ENCODE results near the gene GART.
"Not testable (repeated sequence)": the region's sequence is repeated elsewhere in the genome, so short reads cannot be mapped to it uniquely, and the experiment has no call there.

GART gene

GRCh38 chr21:33541756-33542639 is at the start of gene GART:
GART (minus strand) TSS chr21:33542117; CDS start chr21:33539315, 2,802 bp downstream.
- DNase-seq, result peak; percentile 75 to 81

GRCh38 chr21:33588485-33589335 is 46.8 kb upstream of the GART start, which contains the start of gene DONSON:
DONSON (minus strand) TSS chr21:33588684; CDS start chr21:33588641, 43 bp downstream.
- peak; percentile 86 to 90 for DNase-seq

GRCh38 chr21:33587792-33588484 is 46.0 kb upstream of the GART start:
- DNase-seq, result peak; percentile 4 to 6

GRCh38 chr21:33586927-33587326 is 45.0 kb upstream of the GART start:
- DNase-seq, result no peak

GRCh38 chr21:33584455-33584854 is 42.5 kb upstream of the GART start:
- DNase-seq, result no peak

- no peak for DNase-seq
Measured at GRCh38 chr21:33578959-33579542, 37.1 kb upstream of the GART start.

- DNase-seq, result no peak
Measured at GRCh38 chr21:33578214-33578613, 36.3 kb upstream of the GART start.

- DNase-seq, result not testable (repeated sequence)
Measured at GRCh38 chr21:33576741-33577141, 34.8 kb upstream of the GART start.

- no peak for DNase-seq
Measured at GRCh38 chr21:33572350-33572749, 30.4 kb upstream of the GART start.

- no peak for DNase-seq
Measured at GRCh38 chr21:33569991-33570390, 28.1 kb upstream of the GART start.

- no peak for DNase-seq
Measured at GRCh38 chr21:33568448-33568847, 26.5 kb upstream of the GART start.

- no peak for DNase-seq
Measured at GRCh38 chr21:33567914-33568313, 26.0 kb upstream of the GART start.

GRCh38 chr21:33566514-33566913 is 24.6 kb upstream of the GART start:
- DNase-seq, result no peak

GRCh38 chr21:33562389-33562788 is 20.5 kb upstream of the GART start:
- no peak for DNase-seq

- no peak for DNase-seq
Measured at GRCh38 chr21:33561373-33561772, 19.5 kb upstream of the GART start.

- no peak for DNase-seq
Measured at GRCh38 chr21:33560965-33561364, 19.0 kb upstream of the GART start.

GRCh38 chr21:33559813-33560212 is 17.9 kb upstream of the GART start:
- no peak for DNase-seq

- DNase-seq, result no peak
Measured at GRCh38 chr21:33558777-33559421, 17.0 kb upstream of the GART start.

GRCh38 chr21:33557447-33557846 is 15.5 kb upstream of the GART start:
- DNase-seq, result no peak

- no peak for DNase-seq
Measured at GRCh38 chr21:33554982-33555344, 13.0 kb upstream of the GART start.

GRCh38 chr21:33554236-33554981 is 12.5 kb upstream of the GART start:
- DNase-seq, result no peak

All from stimulated activated CD4-positive, alpha-beta T cell treated with anti-CD3 and anti-CD28 coated beads, Interleukin-2, amount 100 ng/mL, for 48 hours (primary cell).